ENCODE measurements around the gene TM6SF1.
A peak's percentile ranks its signal among the peaks of the same experiment; 100 is the strongest.
"Not testable (repeated sequence)": the region's sequence is repeated elsewhere in the genome, so short reads cannot be mapped to it uniquely, and the experiment has no call there.

The TM6SF1 gene

DNA sequence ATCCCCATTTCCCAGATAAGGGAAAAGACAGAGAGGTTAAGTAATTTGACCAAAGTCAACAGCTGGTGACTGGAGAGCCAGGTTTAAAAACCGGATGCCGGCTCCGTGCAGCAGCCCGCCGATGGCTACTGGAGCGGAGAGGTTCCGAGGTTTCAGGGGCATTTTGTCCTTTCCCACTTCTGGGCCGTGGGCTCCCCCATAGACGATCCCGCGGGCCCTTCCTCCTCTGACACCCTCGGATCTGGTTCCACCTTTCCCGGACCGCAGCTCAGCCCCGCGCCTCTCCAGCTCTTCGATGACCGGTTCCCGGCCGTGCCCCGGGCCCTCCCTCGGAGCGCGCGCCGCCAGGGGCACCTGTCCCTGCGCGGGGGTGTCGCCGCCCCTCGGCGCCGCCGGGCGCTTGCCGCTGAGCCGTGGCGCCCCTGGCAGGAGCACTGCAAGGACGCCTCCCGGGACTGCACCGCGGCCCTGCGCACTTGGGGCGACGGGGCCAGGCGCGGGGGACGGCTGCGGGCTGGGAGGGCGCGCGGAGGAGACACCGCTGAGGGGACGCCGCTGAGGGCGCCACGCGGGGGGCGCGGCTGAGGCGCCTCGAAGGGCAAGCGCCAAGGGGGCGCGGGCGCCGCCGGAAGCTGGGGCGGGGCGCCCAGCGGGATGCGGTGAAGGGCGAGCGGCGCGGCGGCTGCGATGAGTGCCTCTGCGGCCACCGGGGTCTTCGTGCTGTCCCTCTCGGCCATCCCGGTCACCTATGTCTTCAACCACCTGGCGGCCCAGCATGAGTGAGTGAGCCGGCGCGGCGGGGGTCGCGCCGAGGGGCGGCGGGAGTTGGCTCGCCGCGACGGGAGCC lies at the start of gene TM6SF1:
Gene TM6SF1, plus strand, starts transcription at position 652 of the 847 bp plus-strand sequence. Its CDS starts 36 bp downstream, at position 688.
- peak; percentile 50 for DNase-seq

DNA sequence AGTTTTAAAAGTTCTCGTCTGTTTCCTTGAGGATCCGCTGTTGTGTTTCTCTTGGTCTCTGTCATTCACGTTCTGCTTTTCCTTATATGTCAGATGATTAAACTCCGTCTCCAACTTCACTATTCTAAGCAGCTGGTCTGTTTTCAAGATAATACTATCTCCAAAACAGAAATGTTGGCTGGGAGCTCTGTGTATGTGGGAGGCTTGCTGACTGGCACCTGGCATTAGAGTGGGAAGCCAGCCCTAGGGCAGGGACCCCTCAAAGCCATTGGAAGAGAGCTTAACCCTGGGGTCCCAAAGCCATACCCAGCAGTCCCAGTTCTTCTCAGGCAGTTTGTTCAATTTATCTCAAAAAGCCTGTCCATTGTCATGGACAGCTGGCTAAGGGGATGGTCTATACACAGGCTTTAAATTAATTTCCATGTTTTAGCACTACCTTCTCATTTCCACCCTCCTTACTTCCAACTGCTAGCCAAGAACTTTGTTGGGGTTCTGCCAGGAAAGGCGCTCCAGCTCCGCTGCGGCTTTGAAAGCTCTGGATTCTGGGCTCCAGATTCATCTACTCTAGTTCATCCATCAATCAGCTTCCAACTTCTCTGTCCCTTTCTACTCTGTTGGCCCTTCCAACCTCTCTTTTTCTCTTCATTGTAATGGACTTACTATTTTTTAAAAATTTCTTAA lies 49.6 kb upstream of the TM6SF1 start:
- DNase-seq, result no peak

DNA sequence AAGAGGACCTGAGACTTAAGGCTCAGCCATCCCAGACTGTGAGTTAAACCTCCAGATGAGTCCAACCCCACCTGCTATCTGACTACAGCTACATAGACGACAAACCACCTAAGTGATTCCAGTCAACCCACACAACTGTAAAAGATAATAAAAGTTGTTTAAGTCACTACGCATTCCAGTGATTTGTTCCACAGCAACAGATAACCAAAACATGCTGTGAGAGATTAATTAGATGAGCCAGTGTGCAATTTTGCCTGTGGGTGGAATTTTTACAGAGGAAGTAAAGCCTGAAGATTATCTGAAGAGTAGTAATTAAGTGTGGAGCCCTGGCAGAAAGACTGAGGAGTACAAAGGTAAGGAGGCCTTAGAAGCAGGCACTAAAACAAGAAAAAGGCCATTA lies 45.8 kb upstream of the TM6SF1 start:
- no peak for DNase-seq

DNA sequence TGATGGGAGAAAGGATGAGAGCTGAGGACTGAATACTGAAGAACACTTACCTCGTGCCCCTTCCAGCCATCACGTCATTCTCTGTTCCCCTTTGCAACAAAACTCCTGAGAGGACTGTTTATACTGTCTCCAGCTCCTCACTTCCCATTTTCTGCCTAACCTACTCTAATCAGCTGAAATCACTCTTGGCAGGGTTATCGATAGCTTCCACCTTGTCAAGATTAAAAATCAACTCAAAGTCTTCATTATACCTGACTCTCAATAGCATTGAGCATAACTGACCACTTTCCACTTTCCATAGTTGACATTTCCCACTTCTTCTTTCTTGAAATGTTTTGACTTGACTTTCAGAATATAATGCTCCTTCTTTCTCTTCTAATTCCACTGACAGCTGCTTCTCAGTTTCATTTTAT lies 44.7 kb upstream of the TM6SF1 start:
- DNase-seq, result no peak

DNA sequence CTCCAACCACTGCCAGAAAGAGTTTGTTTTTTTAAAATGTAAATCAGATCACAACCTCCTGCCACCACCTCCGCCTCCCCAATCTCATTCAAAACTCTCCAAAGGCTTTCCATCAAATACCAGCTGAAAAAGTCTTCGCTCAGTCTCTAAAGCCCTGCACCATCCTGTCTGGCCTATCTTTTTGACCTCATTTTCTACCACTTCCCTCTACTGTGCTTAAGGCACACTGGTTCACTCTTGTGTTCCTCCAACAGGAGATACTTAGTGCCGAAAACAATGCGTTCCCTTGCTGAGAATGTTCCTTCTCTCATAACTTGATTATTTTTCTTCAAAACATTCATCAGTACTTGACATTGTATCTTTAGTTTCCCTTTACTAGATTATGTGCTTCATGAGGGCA lies 43.9 kb upstream of the TM6SF1 start:
- DNase-seq, result no peak

DNA sequence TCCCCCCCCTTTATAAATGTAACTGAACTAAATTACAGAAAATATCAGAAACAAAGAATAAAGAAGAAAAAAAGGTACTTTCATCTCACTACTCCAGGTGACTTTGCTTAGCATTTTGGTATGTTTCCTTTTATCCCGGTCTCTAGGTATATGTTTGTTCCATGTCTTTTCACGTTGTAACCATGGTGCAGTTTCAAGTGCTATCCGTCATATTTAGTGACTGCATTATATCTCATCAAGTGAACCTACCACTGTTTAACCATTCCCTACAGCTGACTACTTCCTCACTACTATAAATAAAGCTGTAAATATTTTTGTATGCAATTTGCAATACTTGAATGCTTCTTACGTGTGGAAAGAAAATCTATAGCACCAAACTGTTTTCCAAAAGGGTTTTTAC lies 42.6 kb upstream of the TM6SF1 start:
- DNase-seq, result no peak

DNA sequence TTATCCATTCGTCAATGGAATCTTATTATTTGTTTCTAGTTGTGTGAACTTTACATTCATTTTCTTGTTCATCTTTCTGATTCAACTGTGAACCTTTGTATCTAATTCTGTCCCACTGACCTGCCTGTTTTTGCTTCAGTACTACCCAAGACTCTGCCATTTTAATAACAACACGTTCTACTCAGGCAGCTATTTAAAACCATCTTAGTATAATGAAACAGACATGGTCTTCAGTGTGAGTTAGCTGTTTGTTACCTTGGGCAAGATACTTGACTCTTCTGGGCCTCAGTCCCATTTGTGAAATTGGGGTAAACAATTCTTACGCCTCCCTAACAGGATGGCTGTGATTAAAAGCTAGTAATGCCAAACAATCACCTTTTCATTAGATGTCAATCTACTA lies 42.0 kb upstream of the TM6SF1 start:
- no peak for DNase-seq

DNA sequence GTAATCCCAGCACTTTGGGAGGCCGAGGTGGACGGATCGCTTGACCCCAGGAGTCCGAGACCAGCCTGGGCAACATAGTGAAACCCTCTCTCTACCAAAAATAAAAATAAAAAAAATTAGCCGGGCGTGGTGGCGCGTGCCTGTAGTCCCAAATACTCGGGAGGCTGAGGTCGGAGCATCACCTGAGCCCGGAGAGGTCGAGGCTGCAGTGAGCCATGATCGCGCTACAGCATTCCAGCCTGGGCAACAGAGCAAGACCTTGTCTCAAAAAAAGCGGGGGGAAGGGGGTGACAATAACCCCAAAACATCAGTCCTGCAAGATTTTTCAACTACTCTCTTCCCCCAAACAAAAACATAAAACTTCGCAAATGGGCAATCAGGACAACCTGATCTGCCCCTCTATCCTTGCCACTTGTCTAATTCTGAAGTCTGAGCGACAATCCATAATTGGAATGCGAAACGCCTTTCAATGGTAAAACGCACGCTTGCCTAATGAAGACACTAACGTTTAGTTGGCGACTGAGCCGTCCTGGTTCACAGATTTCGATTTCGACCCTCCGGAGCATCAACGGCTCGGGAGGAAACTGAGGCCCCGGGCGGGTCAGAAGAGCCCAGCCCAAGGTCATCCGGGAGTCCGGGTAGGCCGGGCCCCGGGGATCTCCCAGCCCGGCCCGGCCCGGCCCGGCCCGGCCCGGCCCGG lies 41.3 kb upstream of the TM6SF1 start:
- DNase-seq, result no peak

DNA sequence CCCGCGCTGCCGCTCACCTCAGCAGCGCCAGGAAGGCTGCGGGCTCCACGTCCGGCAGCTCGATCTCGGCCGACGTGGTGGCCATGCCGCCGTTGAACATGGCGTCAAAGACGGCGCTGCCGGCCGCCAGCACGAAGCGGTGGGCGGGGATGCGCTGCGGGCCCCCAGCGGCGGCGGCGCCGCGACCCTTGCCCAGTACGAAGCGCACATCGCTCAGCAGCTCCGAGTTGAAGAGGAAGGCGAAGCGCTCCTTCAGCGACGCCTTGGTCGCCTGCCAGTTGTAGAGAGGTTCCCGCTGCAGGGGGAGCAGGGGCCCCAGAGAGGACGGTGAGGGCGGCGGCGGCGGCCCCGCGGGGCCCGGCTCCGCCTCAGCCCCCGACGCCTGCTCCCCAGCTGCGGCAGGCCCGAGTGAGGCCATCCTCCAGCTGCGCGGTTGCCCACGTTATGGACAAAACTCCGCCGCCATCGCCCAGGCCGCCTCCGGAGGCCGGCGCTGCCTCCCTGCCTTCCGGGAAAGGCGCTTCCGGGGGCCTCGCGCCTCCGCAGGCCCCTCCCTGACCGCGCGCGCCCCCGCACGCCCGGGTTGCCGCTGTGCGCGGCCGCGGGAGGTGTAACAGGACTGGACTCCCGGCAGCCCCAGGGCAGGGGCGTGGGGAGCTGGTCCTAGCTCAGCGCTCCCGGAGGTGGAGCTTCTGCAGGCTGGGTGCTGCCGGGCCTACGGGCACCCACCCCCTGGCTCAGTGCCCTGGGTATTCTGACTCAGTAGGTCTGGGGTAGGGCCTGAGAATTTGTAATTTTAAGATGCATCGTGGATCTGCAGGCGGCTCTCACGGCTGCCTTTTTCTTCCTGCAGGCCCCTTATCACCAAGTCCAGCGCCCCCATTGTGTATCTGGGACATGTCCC lies 40.5 kb upstream of the TM6SF1 start, which contains the start of gene BTBD1:
Gene BTBD1, minus strand, starts transcription at position 519 of the 904 bp plus-strand sequence. Its CDS starts 101 bp downstream, at position 418.
- peak; percentile 94 for DNase-seq

DNA sequence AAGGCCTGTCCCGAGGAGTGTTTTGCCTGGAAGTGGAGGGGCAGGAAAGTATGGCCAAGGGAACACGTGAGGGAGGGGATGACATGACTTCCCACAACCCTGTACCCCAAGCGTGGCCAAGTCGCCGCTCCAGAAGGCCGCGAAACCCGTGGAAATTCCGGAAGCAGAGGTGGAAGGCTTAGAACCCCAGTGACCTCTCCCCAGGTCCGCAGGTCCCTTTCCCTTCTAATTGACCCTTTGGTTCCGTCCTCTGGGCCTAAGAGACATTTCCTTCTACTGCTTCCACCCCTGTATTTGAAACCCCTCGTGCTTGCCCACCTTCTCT lies 39.8 kb upstream of the TM6SF1 start:
- no peak for DNase-seq

DNA sequence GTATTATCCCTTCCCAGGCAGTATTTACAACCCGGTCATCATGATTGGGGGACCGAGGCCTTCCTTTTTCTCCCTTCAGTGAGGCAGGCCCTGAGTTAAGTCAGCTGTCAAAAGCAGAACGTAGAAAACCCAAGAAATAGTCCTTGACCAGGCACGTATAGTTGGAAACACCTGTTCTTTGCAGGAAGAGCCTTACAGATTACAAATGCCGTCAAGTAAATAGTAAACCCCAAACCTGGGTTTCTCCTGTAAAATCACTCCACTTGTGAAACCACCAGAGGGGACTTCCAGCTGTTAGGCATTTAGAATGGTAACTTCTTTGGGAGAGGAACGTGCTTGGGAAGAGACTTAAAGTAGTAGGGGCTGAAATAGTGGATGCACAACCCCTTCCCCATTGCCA lies 39.4 kb upstream of the TM6SF1 start:
- DNase-seq, result no peak

DNA sequence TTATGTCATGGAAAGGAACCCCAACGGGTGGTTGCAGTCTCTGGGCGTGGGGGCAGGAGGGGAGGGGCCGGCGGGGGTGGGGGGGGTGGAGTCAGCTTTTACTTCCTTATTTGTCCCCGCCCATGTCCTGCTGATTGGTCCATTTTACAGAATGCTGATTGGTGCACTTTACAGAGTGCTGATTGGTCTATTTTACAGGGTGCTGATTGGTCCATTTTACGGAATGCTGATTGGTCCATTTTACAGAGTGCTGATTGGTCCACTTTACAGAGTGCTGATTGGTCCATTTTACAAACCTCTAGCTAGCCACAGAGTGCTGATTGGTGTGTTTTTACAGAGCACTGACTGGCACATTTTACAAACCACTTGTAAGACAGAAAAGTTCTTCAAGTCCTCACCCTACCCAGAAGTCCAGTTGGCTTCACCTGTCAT lies 38.2 kb upstream of the TM6SF1 start:
- DNase-seq, result not testable (repeated sequence)

DNA sequence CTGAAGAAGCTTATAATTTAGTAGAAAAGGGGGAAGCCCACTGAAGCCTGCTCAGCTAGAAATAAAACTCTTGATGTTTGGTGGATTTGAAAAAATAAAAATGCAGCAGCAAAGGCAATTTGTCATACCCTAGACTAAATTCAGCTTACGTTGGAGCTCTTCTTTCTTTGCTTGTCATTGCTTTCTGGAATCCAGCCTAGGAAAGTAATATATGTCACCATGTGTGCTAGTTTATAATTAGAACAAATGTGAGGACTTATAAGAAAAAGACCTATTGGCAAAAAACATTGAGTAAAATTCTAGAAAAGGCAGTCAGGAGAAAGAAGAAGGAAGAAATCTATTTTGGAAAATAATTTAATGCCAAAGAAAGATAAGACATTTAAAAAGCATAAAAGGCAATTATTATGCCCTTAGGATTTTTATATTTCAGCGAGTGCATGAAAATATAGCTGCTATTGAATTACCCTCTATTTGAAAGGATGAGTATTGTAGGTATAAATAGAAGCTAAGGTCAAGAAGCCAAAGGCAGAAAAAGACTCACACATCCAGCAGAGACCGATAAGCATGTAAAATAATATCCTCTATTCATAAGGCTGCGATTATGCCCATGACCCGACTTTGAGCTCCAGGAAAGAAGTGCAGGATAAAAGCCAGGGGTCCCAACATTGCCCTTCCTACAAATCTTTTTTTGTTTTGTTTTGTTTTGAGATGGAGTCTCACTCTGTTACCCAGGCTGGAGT lies 29.8 kb upstream of the TM6SF1 start:
- no peak for DNase-seq

DNA sequence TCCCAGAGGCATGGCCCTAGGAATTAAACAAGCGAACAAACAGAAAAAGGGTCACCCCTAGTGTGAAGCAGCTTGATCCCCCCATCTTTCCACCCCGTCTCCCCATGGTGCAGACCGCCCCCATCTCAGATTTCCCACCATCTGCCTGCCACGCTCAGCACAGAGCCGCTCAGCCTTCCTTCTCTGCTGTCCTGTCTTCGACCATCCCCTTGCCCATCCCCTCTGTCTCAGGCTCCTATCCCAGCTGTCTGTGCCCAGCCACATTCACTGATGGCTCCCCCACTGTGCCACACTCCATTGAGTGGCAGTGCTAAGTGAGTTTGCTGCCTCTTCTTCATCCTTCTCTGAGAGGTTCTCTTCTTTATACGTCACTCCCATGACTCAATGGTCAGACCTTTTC lies 28.7 kb upstream of the TM6SF1 start:
- no peak for DNase-seq

DNA sequence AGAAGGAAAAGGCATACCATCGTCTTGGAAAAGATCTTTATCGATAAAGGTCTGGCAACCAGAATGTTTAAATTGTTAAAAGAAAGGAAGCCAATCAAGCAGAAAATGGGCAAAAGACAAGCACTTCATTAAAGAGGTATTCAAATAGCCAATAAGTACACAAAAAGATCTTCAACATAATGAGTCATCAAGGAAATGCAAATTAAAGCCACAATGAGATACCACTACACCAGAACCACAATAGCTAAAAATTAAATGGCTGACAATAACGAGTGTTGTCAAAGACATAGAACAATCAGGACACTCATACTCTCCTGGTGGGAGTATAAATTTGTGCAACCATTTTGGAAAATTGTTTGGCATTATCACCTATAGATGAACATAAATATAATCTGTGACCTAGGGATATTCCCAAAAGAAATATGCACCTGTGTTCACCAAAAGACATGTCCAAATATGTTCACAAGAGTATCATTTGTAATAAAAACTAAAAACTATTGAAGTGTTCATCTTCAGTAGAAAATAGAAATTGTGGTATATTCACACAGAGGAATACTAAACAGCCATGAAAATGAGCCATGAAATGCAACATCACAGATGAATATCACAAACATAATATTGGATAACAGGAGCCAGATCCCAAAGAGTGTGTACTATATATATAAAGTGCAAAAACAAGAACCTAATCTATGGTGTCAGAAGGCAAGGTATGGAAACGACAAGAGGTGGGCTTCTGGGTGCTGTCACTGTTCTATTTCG lies 26.0 kb upstream of the TM6SF1 start:
- no peak for DNase-seq

DNA sequence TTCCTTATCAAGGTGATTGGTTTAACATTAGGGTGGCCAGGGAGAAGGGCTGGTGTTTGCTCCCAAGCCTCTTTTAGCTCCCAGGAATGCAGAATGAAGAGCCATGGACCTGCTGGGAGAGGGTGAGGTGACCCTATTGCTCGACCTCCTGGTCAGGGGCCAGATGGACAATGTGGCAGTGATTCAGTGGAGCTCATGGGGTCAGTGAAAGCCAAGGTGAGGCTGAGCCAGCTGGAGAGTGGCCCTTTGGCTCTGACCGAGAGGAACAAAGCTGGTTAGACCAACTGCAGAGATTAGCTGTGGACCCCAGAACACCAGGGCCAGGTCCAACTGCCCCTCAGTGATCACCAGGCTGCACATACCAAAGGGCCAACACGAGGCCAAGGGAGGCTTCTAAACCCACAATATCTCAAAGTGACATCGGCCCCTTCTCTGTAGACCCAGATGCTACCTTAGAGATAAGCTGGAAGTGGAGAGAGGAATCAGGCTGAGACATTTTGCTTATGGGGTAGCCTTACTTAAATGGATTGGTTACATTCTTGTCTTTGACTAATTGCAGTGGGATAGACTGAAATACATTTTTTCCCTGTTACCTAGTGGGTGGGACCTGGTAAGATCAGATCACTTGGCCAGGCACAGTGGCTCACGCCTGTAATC lies 24.6 kb upstream of the TM6SF1 start:
- no peak for DNase-seq

DNA sequence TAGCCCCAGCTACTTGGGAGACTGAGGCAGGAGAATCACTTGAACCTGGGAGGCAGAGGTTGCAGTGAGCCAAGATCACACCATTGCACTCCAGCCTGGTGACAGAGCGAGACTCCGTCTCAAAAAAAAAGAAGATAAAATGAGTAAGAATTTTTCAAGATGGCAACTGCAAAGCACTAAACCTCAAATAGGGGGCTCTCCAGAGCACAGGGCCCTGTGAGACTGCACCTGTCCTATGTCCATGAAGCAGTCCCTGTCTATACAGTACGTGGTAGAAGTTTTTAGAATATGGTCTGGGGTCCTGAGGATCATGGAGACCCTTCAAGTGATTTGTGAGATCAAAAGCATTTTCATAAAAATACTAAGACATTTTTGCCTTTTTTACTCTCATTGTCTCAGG lies 22.0 kb upstream of the TM6SF1 start:
- DNase-seq, result not testable (repeated sequence)

DNA sequence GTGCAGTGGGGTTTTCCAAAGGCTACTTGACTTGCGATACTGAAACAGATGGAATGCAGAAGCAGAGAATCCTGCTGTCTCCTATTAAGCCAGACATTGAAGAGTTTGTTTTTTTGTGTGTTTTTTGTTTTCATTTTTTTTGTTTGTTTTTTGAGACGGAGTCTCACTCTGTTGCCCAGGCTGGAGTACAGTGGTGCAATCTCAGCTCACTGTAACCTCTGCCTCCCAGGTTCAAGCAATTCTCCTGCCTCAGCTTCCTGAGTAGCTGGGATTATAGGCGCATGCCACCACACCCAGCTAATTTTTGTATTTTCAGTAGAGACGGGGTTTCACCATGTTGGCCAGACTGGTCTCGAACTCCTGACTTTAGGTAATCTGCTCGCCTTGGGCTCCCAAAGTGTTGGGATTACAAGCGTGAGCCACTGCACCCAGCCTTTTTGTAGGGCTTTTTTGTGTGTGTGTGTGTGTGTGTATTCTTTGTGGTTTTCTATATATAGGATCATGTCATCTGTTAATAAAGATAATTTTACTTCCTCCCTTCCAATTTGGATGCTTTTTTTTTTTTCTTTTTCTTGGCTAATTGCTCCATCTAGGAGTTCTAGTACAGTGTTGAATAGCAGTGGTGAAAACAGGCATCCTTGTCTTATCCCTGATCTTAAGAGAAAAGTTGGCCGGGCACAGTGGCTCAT lies 21.4 kb upstream of the TM6SF1 start:
- not testable (repeated sequence) for DNase-seq

DNA sequence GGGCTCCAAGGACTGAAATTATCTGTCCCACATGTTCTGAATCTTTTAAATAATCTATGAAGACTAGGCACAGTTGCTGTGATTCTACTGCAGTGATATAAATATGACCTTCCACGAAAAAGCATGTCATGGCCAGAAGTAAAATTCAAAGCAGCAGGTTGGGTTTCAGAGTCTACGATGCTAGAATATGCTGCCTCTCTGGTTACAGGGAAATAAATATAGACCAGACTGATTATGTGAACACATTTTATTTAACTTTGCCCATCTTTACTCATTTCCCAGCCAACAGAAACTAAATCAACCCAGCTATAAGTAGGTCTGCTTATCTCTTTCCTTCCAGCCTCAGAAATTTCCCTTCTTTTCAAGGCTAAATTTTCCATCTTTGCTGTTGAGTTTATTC lies 19.9 kb upstream of the TM6SF1 start:
- no peak for DNase-seq

DNA sequence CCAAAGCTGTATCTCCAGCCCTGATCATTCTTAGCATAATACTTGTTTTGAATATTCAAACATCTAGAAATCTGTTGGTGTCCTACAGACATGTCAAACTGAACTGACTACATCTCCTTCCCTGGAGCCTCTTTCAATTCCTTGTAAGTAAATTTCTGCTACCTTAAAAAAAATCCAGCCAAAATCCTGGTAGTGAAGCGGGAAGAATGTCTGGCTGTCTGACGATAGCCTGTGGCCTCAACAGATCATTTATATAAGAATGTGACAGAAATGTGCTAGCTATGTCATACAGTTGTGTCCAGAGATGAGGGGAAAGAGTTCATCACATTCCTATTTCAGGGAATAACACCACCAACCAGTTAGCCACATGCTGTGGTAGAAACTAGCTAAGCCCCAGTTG lies 18.6 kb upstream of the TM6SF1 start:
- DNase-seq, result no peak

Measured in retina (tissue), 1 donor.